Liver (tissue), 9 donors: ENCODE data around the gene ATP13A2. TPM values are rescaled to one million over a fixed set of nuclear protein-coding genes. Genes with fewer than 3 reads are reported as not detected.

Experiments
- DNase-seq: peaks from one replicate; pipeline ENCODE4 v3.0.0-alpha.2; 2017; ENCODE audit warnings: low spot score
- H3K27ac ChIP-seq, 2 donors: one replicate each; pipeline ENCODE4 v1.7.0; 2013; ENCODE audit warnings: inconsistent platforms in 2 of 2, low read length in 2 of 2, control low read depth in 1 of 2, low read depth in 1 of 2, mild to moderate bottlenecking in 1 of 2
- H3K27me3 ChIP-seq, 4 donors: one replicate each; pipeline versions ENCODE4 v1.6.1 to v1.7.0; 2013; ENCODE audit warnings: low read length in 3 of 4, inconsistent platforms in 1 of 4, mild to moderate bottlenecking in 1 of 4, moderate library complexity in 1 of 4; ENCODE audit not compliant: control insufficient read depth in 4 of 4, insufficient read depth in 4 of 4
- H3K36me3 ChIP-seq, 4 donors: one replicate each; pipeline versions ENCODE4 v1.6.1 to v1.7.0; 2013; ENCODE audit warnings: low read length in 3 of 4, mild to moderate bottlenecking in 3 of 4, low read depth in 1 of 4, moderate library complexity in 1 of 4; ENCODE audit not compliant: control insufficient read depth in 4 of 4, insufficient read depth in 3 of 4
- H3K4me1 ChIP-seq, 4 donors: one replicate each; pipeline versions ENCODE4 v1.6.1 to v1.7.0; 2013; ENCODE audit warnings: low read length in 3 of 4, mild to moderate bottlenecking in 3 of 4, moderate library complexity in 1 of 4; ENCODE audit not compliant: control insufficient read depth in 4 of 4, insufficient read depth in 4 of 4
- H3K4me3 ChIP-seq, 3 donors: one replicate each; pipeline versions ENCODE4 v1.6.1 to v1.7.0; 2013; ENCODE audit warnings: low read length in 3 of 3, control low read depth in 1 of 3, low read depth in 1 of 3, mild to moderate bottlenecking in 1 of 3
- H3K9ac ChIP-seq, 2 donors: one replicate each; pipeline ENCODE4 v1.7.0; 2013; ENCODE audit warnings: low read length in 2 of 2, mild to moderate bottlenecking in 2 of 2, moderate library complexity in 2 of 2, control low read depth in 1 of 2, low read depth in 1 of 2
- H3K9me3 ChIP-seq, 4 donors: one replicate each; pipeline versions ENCODE4 v1.6.1 to v1.7.0; 2013; ENCODE audit warnings: low read length in 3 of 4; ENCODE audit not compliant: control insufficient read depth in 4 of 4
- EGR1 ChIP-seq, 2 donors: IDR thresholded peaks; 2 replicates each; pipeline ENCODE4 v1.6.1; 2016 to 2018; ENCODE audit warnings: antibody characterized with exemption in 2 of 2, low read depth in 2 of 2
- FOXA1 ChIP-seq: IDR thresholded peaks from 2 replicates; pipeline ENCODE4 v1.6.1; 2016; ENCODE audit warnings: antibody characterized with exemption
- FOXA2 ChIP-seq: IDR thresholded peaks from 2 replicates; pipeline ENCODE4 v1.6.1; 2016; ENCODE audit warnings: antibody characterized with exemption
- GABPA ChIP-seq, 2 donors: IDR thresholded peaks in 1 of 2; conservative IDR thresholded peaks in 1 of 2; 2 replicates each; pipeline ENCODE4 v1.6.1; 2016; ENCODE audit warnings: antibody characterized with exemption in 2 of 2, mild to moderate bottlenecking in 1 of 2, moderate library complexity in 1 of 2
- HNF4A ChIP-seq, 2 donors: conservative IDR thresholded peaks; 2 replicates each; pipeline ENCODE4 v1.6.1; 2016; ENCODE audit warnings: antibody characterized with exemption in 2 of 2, mild to moderate bottlenecking in 2 of 2
- HNF4G ChIP-seq: IDR thresholded peaks from 2 replicates; pipeline ENCODE4 v1.6.1; 2016; ENCODE audit warnings: antibody characterized with exemption
- JUND ChIP-seq, 2 donors: IDR thresholded peaks; 2 replicates each; pipeline ENCODE4 v1.6.1; 2016; ENCODE audit warnings: antibody characterized with exemption in 2 of 2
- NR2F2 ChIP-seq: IDR thresholded peaks from 2 replicates; pipeline ENCODE4 v1.6.1; 2016; ENCODE audit warnings: antibody characterized with exemption
- RAD21 ChIP-seq, 2 donors: IDR thresholded peaks; 2 replicates each; pipeline ENCODE4 v1.6.1; 2016; ENCODE audit warnings: antibody characterized with exemption in 2 of 2, mild to moderate bottlenecking in 2 of 2
- RXRA ChIP-seq, 2 donors: IDR thresholded peaks; 2 replicates each; pipeline ENCODE4 v1.6.1; 2017 to 2018; ENCODE audit warnings: antibody characterized with exemption in 2 of 2, mild to moderate bottlenecking in 1 of 2
- SP1 ChIP-seq: IDR thresholded peaks from 2 replicates; pipeline ENCODE4 v1.6.1; 2018; ENCODE audit warnings: antibody characterized with exemption, mild to moderate bottlenecking
- TAF1 ChIP-seq: conservative IDR thresholded peaks from 2 replicates; pipeline ENCODE4 v1.6.1; 2016; ENCODE audit warnings: antibody characterized with exemption, mild to moderate bottlenecking
- WGBS: extraction: QIAGEN DNeasy Blood & Tissue Kit; methylation state at CpG from one replicate; pipeline ENCODE4 v1.1.7; 2013; 5-methylcytosine and 5-hydroxymethylcytosine counted together
- polyA plus RNA-seq, 2 donors: library from polyadenylated mRNA; stranded (reverse) in 1 of 2; unstranded in 1 of 2; fragments of 200-250 nt in 1 of 2; fragments of >200 nt in 1 of 2; fragmentation: Nextera tagmentation in 1 of 2; extraction: Ambion mirVana in 1 of 2; gene quantifications; one replicate each; pipeline versions ENCODE4 v1.2.1 to v1.2.3, GENCODE V29; 2013 to 2015
- total RNA-seq, 2 donors: library from RNA; depleted of rRNA; stranded (reverse); fragments of >200 nt; gene quantifications; one replicate each; pipeline ENCODE4 v1.2.3, GENCODE V29; 2014
- TF ChIP-seq, protein P1 (sequence below): fragments of 150-350 bp; IDR thresholded peaks from 2 replicates; pipeline ENCODE4 v1.5.1; 2017; ENCODE audit warnings: improper control_type of control experiment, low read depth, low read length; ENCODE audit not compliant: missing input control
- TF ChIP-seq, protein P2 (sequence below): IDR thresholded peaks from 2 replicates; pipeline ENCODE4 v1.6.1; 2016; ENCODE audit warnings: antibody characterized with exemption
- TF ChIP-seq, protein P3 (sequence below): IDR thresholded peaks from 2 replicates; pipeline ENCODE4 v1.6.1; 2016; ENCODE audit warnings: antibody characterized with exemption
- TF ChIP-seq, protein P4 (sequence below): IDR thresholded peaks from 2 replicates; pipeline ENCODE4 v1.6.1; 2016; ENCODE audit warnings: antibody characterized with exemption
- TF ChIP-seq, protein P5 (sequence below): IDR thresholded peaks from 2 replicates; pipeline ENCODE4 v1.6.1; 2016; ENCODE audit warnings: antibody characterized with exemption, mild to moderate bottlenecking
- donor health status: healthy.
- donor health status: healthy.
- donor health status: healthy.
- donor health status: healthy.
- donor health status: healthy.

The ATP13A2 gene
- total and polyA plus RNA-seq, 4 donors: 2.4 to 12.2 (median 8.1) TPM

DNA sequence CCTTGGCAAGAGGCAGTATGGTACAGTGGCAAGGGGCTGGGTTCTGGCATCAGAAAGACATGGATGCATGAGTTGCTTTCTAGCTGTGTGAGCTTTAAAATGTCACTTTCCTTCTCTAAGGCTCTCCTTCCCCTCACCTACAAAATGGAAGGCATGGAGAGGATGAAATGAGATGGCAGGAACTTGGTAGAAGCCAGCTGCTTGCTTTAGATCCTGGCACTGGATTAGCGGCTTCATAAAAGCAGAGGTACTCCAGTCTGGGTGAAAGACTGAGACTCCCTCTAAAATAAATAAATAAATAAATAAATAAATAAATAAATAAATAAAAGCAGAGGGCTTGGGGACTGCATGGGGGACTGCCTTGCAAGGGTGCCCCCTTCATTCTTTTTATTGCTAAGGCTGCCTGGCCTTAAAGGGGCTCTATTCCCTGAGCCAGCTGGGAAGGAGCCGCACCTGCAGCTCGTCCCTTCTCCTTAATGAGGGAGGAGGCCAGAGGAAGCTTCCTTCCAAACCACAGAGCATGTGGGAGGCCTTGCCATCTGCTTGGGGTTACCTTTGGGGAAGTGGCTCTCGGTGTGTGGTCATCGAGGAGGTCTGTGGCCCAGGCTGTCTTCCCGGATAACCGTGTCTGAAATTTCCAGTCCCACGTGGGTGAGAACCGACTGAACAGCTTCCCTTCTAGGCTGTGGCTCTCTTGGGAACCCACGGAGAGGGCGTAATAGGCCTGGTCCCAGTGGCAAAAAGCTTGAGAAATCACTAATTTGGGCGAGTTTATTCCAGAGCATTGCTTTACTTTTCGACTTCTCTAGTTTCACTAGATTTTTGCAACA, 2.0 kb upstream of the ATP13A2 start:
- peaks cover 8 to 21% (median 17%) of the 10 kb centered on the region in 4 donors for H3K4me1 ChIP-seq
- no peak overlapping the region for H3K4me3 ChIP-seq
- no peaks in the 10 kb centered on the region for H3K27me3 ChIP-seq
- no peak for TF ChIP-seq FOXA1
- no peak for TF ChIP-seq RXRA (IDR thresholded peaks at IDR 0.05)
- TF ChIP-seq, protein P1, sequence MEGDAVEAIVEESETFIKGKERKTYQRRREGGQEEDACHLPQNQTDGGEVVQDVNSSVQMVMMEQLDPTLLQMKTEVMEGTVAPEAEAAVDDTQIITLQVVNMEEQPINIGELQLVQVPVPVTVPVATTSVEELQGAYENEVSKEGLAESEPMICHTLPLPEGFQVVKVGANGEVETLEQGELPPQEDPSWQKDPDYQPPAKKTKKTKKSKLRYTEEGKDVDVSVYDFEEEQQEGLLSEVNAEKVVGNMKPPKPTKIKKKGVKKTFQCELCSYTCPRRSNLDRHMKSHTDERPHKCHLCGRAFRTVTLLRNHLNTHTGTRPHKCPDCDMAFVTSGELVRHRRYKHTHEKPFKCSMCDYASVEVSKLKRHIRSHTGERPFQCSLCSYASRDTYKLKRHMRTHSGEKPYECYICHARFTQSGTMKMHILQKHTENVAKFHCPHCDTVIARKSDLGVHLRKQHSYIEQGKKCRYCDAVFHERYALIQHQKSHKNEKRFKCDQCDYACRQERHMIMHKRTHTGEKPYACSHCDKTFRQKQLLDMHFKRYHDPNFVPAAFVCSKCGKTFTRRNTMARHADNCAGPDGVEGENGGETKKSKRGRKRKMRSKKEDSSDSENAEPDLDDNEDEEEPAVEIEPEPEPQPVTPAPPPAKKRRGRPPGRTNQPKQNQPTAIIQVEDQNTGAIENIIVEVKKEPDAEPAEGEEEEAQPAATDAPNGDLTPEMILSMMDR: no peak
- TF ChIP-seq, protein P2, sequence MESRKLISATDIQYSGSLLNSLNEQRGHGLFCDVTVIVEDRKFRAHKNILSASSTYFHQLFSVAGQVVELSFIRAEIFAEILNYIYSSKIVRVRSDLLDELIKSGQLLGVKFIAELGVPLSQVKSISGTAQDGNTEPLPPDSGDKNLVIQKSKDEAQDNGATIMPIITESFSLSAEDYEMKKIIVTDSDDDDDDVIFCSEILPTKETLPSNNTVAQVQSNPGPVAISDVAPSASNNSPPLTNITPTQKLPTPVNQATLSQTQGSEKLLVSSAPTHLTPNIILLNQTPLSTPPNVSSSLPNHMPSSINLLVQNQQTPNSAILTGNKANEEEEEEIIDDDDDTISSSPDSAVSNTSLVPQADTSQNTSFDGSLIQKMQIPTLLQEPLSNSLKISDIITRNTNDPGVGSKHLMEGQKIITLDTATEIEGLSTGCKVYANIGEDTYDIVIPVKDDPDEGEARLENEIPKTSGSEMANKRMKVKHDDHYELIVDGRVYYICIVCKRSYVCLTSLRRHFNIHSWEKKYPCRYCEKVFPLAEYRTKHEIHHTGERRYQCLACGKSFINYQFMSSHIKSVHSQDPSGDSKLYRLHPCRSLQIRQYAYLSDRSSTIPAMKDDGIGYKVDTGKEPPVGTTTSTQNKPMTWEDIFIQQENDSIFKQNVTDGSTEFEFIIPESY: no peak
- no peak for TF ChIP-seq NR2F2
- TF ChIP-seq JUND (IDR thresholded peaks at IDR 0.05): no peak
- no peak for TF ChIP-seq TAF1
- no peak for TF ChIP-seq RAD21 (IDR thresholded peaks at IDR 0.05)
- no peaks in the 10 kb centered on the region for H3K9me3 ChIP-seq
- no peak overlapping the region for H3K27ac ChIP-seq
- WGBS: 80% methylated on average over 13 of the region's 13 CpGs
- DNase-seq: no peak
- peaks cover 0 to 10% (median 5%) of the 10 kb centered on the region in 4 donors for H3K36me3 ChIP-seq
- no peak overlapping the region for H3K9ac ChIP-seq

DNA sequence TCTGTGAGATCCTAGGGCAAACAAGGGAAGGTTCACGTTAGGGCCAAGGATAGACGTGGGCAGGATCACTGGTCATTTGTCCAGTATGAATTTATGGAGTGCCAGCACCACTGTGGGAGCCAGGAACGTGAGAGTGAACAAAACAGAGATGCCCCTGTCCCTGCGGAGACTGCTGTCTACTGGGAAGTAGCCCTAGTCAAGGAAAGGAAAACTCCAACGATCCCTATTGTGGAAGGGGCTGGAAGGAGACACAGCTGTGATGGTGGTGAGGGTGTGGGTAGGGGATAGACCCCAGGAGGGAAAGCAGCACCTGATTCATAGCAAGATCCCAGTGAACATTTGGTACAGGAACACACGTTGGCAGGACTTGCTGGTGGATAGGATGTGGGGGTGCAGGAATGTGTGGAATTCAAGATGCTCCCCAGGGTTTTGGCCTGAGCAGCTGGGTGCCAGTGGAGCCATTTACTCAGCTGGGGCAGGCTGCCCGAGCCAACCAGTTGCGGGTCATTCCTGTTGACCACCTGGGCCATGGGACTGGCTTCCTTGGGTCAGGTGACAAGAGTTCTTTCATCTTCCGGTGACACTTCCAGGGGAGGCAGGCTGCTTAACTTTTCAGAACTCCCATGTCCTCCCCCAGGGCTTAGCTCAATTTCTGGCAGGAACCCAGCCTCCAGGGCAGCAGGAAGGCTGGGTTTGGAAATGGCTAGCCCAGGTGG, 1.2 kb upstream of the ATP13A2 start:
- WGBS: 76% methylated on average over 9 of the region's 9 CpGs
- H3K27me3 ChIP-seq: no peaks in the 10 kb centered on the region
- DNase-seq: no peak
- peaks cover 8 to 21% (median 17%) of the 10 kb centered on the region in 4 donors for H3K4me1 ChIP-seq
- no peak overlapping the region for H3K4me3 ChIP-seq
- H3K27ac ChIP-seq: no peak overlapping the region
- no peaks in the 10 kb centered on the region for H3K9me3 ChIP-seq
- H3K9ac ChIP-seq: no peak overlapping the region
- peaks cover 0 to 2% (median 0%) of the 10 kb centered on the region in 4 donors for H3K36me3 ChIP-seq
- TF ChIP-seq RXRA (IDR thresholded peaks at IDR 0.05) (no peak), HNF4G (no peak), GABPA (IDR thresholded peaks at IDR 0.05 in 1 of 2, conservative IDR thresholded peaks at IDR 0.05 in 1 of 2) (no peak), SP1 (no peak), FOXA1 (no peak), JUND (IDR thresholded peaks at IDR 0.05) (no peak), RAD21 (IDR thresholded peaks at IDR 0.05) (no peak), FOXA2 (no peak), EGR1 (IDR thresholded peaks at IDR 0.05; ENCODE audit: low read depth in 2 of 2) (no peak), NR2F2 (no peak), HNF4A (conservative IDR thresholded peaks at IDR 0.05) (no peak)
- TF ChIP-seq, protein P3, sequence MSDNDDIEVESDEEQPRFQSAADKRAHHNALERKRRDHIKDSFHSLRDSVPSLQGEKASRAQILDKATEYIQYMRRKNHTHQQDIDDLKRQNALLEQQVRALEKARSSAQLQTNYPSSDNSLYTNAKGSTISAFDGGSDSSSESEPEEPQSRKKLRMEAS: no peak
- TF ChIP-seq, protein P2: no peak
- TF ChIP-seq, protein P4, sequence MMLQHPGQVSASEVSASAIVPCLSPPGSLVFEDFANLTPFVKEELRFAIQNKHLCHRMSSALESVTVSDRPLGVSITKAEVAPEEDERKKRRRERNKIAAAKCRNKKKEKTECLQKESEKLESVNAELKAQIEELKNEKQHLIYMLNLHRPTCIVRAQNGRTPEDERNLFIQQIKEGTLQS: no peak
- TF ChIP-seq, protein P5, sequence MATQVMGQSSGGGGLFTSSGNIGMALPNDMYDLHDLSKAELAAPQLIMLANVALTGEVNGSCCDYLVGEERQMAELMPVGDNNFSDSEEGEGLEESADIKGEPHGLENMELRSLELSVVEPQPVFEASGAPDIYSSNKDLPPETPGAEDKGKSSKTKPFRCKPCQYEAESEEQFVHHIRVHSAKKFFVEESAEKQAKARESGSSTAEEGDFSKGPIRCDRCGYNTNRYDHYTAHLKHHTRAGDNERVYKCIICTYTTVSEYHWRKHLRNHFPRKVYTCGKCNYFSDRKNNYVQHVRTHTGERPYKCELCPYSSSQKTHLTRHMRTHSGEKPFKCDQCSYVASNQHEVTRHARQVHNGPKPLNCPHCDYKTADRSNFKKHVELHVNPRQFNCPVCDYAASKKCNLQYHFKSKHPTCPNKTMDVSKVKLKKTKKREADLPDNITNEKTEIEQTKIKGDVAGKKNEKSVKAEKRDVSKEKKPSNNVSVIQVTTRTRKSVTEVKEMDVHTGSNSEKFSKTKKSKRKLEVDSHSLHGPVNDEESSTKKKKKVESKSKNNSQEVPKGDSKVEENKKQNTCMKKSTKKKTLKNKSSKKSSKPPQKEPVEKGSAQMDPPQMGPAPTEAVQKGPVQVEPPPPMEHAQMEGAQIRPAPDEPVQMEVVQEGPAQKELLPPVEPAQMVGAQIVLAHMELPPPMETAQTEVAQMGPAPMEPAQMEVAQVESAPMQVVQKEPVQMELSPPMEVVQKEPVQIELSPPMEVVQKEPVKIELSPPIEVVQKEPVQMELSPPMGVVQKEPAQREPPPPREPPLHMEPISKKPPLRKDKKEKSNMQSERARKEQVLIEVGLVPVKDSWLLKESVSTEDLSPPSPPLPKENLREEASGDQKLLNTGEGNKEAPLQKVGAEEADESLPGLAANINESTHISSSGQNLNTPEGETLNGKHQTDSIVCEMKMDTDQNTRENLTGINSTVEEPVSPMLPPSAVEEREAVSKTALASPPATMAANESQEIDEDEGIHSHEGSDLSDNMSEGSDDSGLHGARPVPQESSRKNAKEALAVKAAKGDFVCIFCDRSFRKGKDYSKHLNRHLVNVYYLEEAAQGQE: no peak
- TF ChIP-seq, protein P1: no peak
